B cell (primary cell): Measurements from ENCODE around the gene CEP112. TPM values are rescaled to one million over a fixed set of nuclear protein-coding genes. Genes with fewer than 3 reads are reported as not detected.

ENCODE experiments used
- ATAC-seq: fragments of 200-7000 bp; cut with Tn5 transposase; one replicate; pipeline ENCODE4 v1.10.0; 2021; ENCODE audit warnings: low read depth, mild to moderate bottlenecking, moderate number of reproducible peaks, moderate library complexity
- CTCF ChIA-PET: fragments of 350-600 bp; sonication (Branson Sonifier 250); formaldehyde crosslinking; loops from one replicate; lab custom pipeline; 2021; ENCODE audit warnings: antibody characterized with exemption, inconsistent platforms; lab: Charles Lee
- POLR2A ChIA-PET: fragments of 350-600 bp; sonication (Branson Sonifier 250); formaldehyde crosslinking; loops from one replicate; lab custom pipeline; 2021; ENCODE audit warnings: antibody characterized with exemption; lab: Charles Lee
- DNase-seq: peaks from one replicate; pipeline ENCODE4 v3.0.0; 2013
- H2AFZ ChIP-seq: 2 replicates; pipeline ENCODE4 v1.6.1; 2012; ENCODE audit warnings: mild to moderate bottlenecking, low read depth, low read length; ENCODE audit not compliant: insufficient read depth, poor library complexity, severe bottlenecking
- H3K27ac ChIP-seq, 2 donors: 1 replicate in 1 of 2; 2 replicates in 1 of 2; pipeline ENCODE4 v1.5.1; 2012 to 2013; ENCODE audit warnings: low read length in 2 of 2, mild to moderate bottlenecking in 2 of 2, moderate library complexity in 1 of 2
- H3K27me3 ChIP-seq, 4 experiments: fragments of 200-600 bp in 1 of 4; sonication (generic) in 1 of 4; replicated peaks in 1 of 4; 1 replicate in 2 of 4; 2 replicates in 2 of 4; pipeline versions ENCODE4 v1.6.1 to v1.7.0; 2013 to 2016; ENCODE audit warnings: low read length in 3 of 4, mild to moderate bottlenecking in 2 of 4, mixed read lengths in 1 of 4, moderate library complexity in 1 of 4; ENCODE audit not compliant: insufficient read depth in 4 of 4, control insufficient read depth in 3 of 4; ENCODE audit errors: control extremely low read depth in 1 of 4
- H3K36me3 ChIP-seq, 2 experiments: replicated peaks in 1 of 2; 1 replicate in 1 of 2; 2 replicates in 1 of 2; pipeline versions ENCODE4 v1.6.1 to v1.7.1; 2013; ENCODE audit warnings: low read length in 1 of 2; ENCODE audit not compliant: insufficient read depth in 2 of 2, control insufficient read depth in 1 of 2; ENCODE audit errors: control extremely low read depth in 1 of 2, extremely low read depth in 1 of 2
- H3K4me1 ChIP-seq, 2 donors: fragments of 200-600 bp in 1 of 2; sonication (generic) in 1 of 2; 1 replicate in 1 of 2; 2 replicates in 1 of 2; pipeline versions ENCODE4 v1.5.1 to v1.6.1; 2013 to 2017; ENCODE audit warnings: low read length in 2 of 2; ENCODE audit not compliant: control insufficient read depth in 2 of 2, insufficient read depth in 2 of 2
- H3K4me2 ChIP-seq: replicated peaks from 2 replicates; pipeline ENCODE3; 2012; ENCODE audit warnings: mild to moderate bottlenecking, low read depth, low read length; ENCODE audit not compliant: poor library complexity, severe bottlenecking
- H3K4me3 ChIP-seq, 5 experiments: fragments of 200-600 bp in 1 of 5; sonication (generic) in 1 of 5; 1 replicate in 3 of 5; 2 replicates in 2 of 5; pipeline versions ENCODE4 v1.5.1 to v1.7.0; 2011 to 2016; ENCODE audit warnings: low read length in 4 of 5, mild to moderate bottlenecking in 4 of 5, low read depth in 2 of 5, control low read depth in 1 of 5, moderate library complexity in 1 of 5; ENCODE audit not compliant: insufficient read depth in 1 of 5; ENCODE audit errors: control extremely low read depth in 1 of 5, extremely low read depth in 1 of 5
- H3K79me2 ChIP-seq: fragments of 200-600 bp; sonication (generic); one replicate; pipeline ENCODE4 v1.6.0; 2016; ENCODE audit warnings: low read length; ENCODE audit not compliant: control insufficient read depth, insufficient read depth
- H3K9ac ChIP-seq: fragments of 200-600 bp; sonication (generic); 2 replicates; pipeline ENCODE4 v1.6.1; 2017; ENCODE audit warnings: mild to moderate bottlenecking, low read length, moderate library complexity
- H3K9me3 ChIP-seq, 3 donors: one replicate each; pipeline versions ENCODE4 v1.6.1 to v1.7.1; 2013; ENCODE audit warnings: low read length in 2 of 3; ENCODE audit not compliant: control insufficient read depth in 2 of 3, insufficient read depth in 1 of 3; ENCODE audit errors: control extremely low read depth in 1 of 3
- H4K20me1 ChIP-seq: 2 replicates; pipeline ENCODE4 v1.6.0; 2012; ENCODE audit warnings: mild to moderate bottlenecking, low read length; ENCODE audit not compliant: insufficient read depth, control insufficient read depth, poor library complexity, severe bottlenecking
- H3K27ac Mint-ChIP-seq: one replicate; pipeline ENCODE4 v1.8.0; 2021; ENCODE audit warnings: mixed read lengths
- H3K27me3 Mint-ChIP-seq: one replicate; pipeline ENCODE4 v1.8.0; 2021; ENCODE audit warnings: mixed read lengths
- H3K4me1 Mint-ChIP-seq: one replicate; pipeline ENCODE4 v1.8.0; 2021; ENCODE audit warnings: mixed read lengths
- H3K4me3 Mint-ChIP-seq: one replicate; pipeline ENCODE4 v1.8.0; 2021; ENCODE audit warnings: mixed read lengths
- H3K9me3 Mint-ChIP-seq: one replicate; pipeline ENCODE4 v1.8.0; 2022; ENCODE audit warnings: mixed read lengths; ENCODE audit not compliant: insufficient read depth
- CTCF ChIP-seq: fragments of 200-600 bp; IDR thresholded peaks from one replicate; pipeline ENCODE4 v1.8.0; 2022; ENCODE audit warnings: antibody characterized with exemption, mild to moderate bottlenecking
- EZH2 ChIP-seq: IDR thresholded peaks from 2 replicates; pipeline ENCODE4 v1.6.1; 2012; ENCODE audit warnings: borderline replicate concordance, low read depth, mild to moderate bottlenecking, moderate library complexity, low read length; ENCODE audit not compliant: insufficient read depth, poor library complexity, severe bottlenecking
- WGBS: methylation state at CpG from one replicate; pipeline ENCODE4 v1.1.5; 2013; ENCODE audit warnings: missing lambda C conversion rate; ENCODE audit not compliant: insufficient coverage; 5-methylcytosine and 5-hydroxymethylcytosine counted together
- intact Hi-C: fragments of 100-400 bp; cut with micrococcal nuclease; formaldehyde crosslinking; loops from one replicate; pipeline ENCODE4 v1.10.0; 2022
- polyA plus RNA-seq: library from polyadenylated mRNA; depleted of rRNA; stranded (reverse); fragments of >200 nt; gene quantifications from 2 replicates; pipeline ENCODE4 v1.2.3, GENCODE V29; 2012
- total RNA-seq, 2 donors: library from RNA; stranded (reverse); fragments of 120-200 nt in 1 of 2; gene quantifications; 1 replicate in 1 of 2; 2 replicates in 1 of 2; pipeline versions ENCODE4 v1.2.3 to v1.2.4, GENCODE V29; 2013 to 2022

CEP112 gene
- total and polyA plus RNA-seq, 2 donors (not counting 1 experiment from before 2014, with no cell fraction given), result 0.57 to 4.6 TPM

- no CpG with 5 or more reads among the region's 5 CpGs for WGBS
These were observed 65.7 kb downstream of the CEP112 start for GRCh38 chr17:66126231-66126630.

GRCh38 chr17:66123163-66123562 is 68.8 kb downstream of the CEP112 start:
- Mint-ChIP-seq H3K4me3 (no peak overlapping the region), H3K4me1 (no peaks in the 10 kb centered on the region), H3K27ac (no peak overlapping the region), H3K9me3 (peaks cover 5% of the 10 kb centered on the region), H3K27me3 (peaks cover 3% of the 10 kb centered on the region)
- Histone ChIP-seq H3K79me2 (no peaks in the 10 kb centered on the region), H3K9ac (no peak overlapping the region), H3K9me3 (no peaks in the 10 kb centered on the region), H3K4me1 (no peaks in the 10 kb centered on the region), H3K4me3 (no peak overlapping the region), H4K20me1 (no peaks in the 10 kb centered on the region), H3K36me3 (no peaks in the 10 kb centered on the region), H3K27ac (no peak overlapping the region), H2AFZ (no peak overlapping the region), H3K27me3 (no peaks in the 10 kb centered on the region), H3K4me2 (no peak overlapping the region)
- POLR2A ChIA-PET, result no interaction called here
- ATAC-seq (no peak), DNase-seq (no peak)
- intact Hi-C loops, result no loop called here
- CTCF ChIA-PET, result no interaction called here
- no CpG with 5 or more reads among the region's 1 CpG for WGBS
- TF ChIP-seq CTCF (no peak), EZH2 (no peak)

More at GRCh38 chr17:66126231-66126630, 65.7 kb downstream of the CEP112 start:
- Histone ChIP-seq H3K9me3 (no peaks in the 10 kb centered on the region), H2AFZ (no peak overlapping the region), H3K36me3 (no peaks in the 10 kb centered on the region), H3K4me3 (no peak overlapping the region), H3K4me2 (no peak overlapping the region), H3K27ac (no peak overlapping the region), H4K20me1 (no peaks in the 10 kb centered on the region), H3K27me3 (no peaks in the 10 kb centered on the region), H3K9ac (no peak overlapping the region), H3K79me2 (no peaks in the 10 kb centered on the region), H3K4me1 (no peaks in the 10 kb centered on the region)
- Mint-ChIP-seq H3K4me3 (no peak overlapping the region), H3K27me3 (peaks cover 3% of the 10 kb centered on the region), H3K9me3 (no peaks in the 10 kb centered on the region), H3K4me1 (no peaks in the 10 kb centered on the region), H3K27ac (no peak overlapping the region)
- TF ChIP-seq EZH2 (no peak), CTCF (no peak)
- intact Hi-C loops, result no loop called here
- DNase-seq, result no peak
- POLR2A ChIA-PET, result no interaction called here
- ATAC-seq, result no peak
- CTCF ChIA-PET, result interaction anchor here (0.5 kb wide), 1 partner anchor 40 kb away, joined by 5 read pairs; no protein-coding TSS in a partner anchor
